ENCODE measurements around the gene CCDC148.

CCDC148 gene

GRCh38 chr2:158154596-158154995 is 302.0 kb downstream of the CCDC148 start:
- H3K4me3 ChIP-seq (ENCODE audit: low read length), result no peak overlapping the region
- no peaks in the 10 kb centered on the region for H3F3A ChIP-seq (ENCODE audit: control insufficient read depth, insufficient read depth)
- H4K20me1 ChIP-seq (ENCODE audit: control insufficient read depth, insufficient read depth, low read depth, low read length), result no peaks in the 10 kb centered on the region
- no peaks in the 10 kb centered on the region for H3K9me2 ChIP-seq (replicated peaks; ENCODE audit: control insufficient read depth, low read length)
- H3K27me3 ChIP-seq (ENCODE audit: control insufficient read depth, low read length), result no peaks in the 10 kb centered on the region; the same call in 1 of the 2 replicates
- H3K9me3 ChIP-seq (ENCODE audit: control insufficient read depth, insufficient read depth, low read length), result no peaks in the 10 kb centered on the region
- no peak overlapping the region for H3K27ac ChIP-seq (ENCODE audit: low read depth, low read length)
- no peak overlapping the region for H3K4me2 ChIP-seq (ENCODE audit: low read length)
- no peaks in the 10 kb centered on the region for H3K36me3 ChIP-seq (ENCODE audit: control insufficient read depth, low read length)
- no peak for TF ChIP-seq EZH2phosphoT487 (IDR thresholded peaks at IDR 0.05; ENCODE audit: borderline replicate concordance, low read length)
- no peak for TF ChIP-seq CTCF (IDR thresholded peaks at IDR 0.05; ENCODE audit: low read depth, low read length, poor library complexity, severe bottlenecking)
- no peaks in the 10 kb centered on the region for H3K79me2 ChIP-seq (ENCODE audit: control insufficient read depth, low read length)
- H3K4me1 ChIP-seq (ENCODE audit: control insufficient read depth, low read length), result no peaks in the 10 kb centered on the region

DNA sequence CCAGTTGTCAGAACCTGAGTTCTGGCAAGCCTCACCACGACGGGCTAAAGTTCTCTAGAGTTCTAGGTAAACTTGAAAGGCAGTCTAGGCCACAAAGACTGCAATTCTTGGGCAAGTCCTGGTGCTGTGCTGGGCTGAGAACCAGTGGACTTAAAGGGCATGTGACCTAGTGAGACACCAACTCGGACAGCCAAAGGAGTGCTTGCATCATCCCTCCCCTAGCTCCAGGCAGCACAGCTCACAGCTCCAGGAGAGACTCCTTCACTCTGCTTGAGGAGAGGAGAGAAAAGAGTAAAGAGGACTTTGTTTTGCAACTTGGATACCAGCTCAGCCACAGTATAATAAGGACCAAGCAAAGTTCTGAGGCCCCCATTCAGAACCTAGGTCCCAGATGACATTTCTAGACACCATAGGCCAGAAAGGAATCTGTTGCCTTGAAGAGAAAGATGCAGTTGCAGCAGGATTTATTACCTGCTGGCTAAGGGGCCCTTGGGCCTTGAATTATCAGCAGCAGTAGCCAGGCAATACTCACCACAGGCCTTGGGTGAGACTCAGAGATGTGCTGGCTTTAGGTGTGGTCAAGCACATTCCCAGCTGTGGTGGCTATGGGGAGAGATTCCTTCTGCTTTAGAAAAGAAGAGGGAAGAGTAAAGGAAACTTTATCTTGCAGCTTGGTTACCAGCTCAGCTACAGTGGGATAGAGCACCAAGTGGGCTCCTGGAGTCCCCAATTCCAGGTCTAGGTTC is 303.1 kb downstream of the CCDC148 start:
- H3K36me3 ChIP-seq (ENCODE audit: control insufficient read depth, low read length), result no peaks in the 10 kb centered on the region
- no peak overlapping the region for H3K4me3 ChIP-seq (ENCODE audit: low read length)
- H3K9me3 ChIP-seq (ENCODE audit: control insufficient read depth, insufficient read depth, low read length), result no peaks in the 10 kb centered on the region
- no peaks in the 10 kb centered on the region for H3K9me2 ChIP-seq (replicated peaks; ENCODE audit: control insufficient read depth, low read length)
- H4K20me1 ChIP-seq (ENCODE audit: control insufficient read depth, insufficient read depth, low read depth, low read length), result no peaks in the 10 kb centered on the region
- no peak overlapping the region for H3K4me2 ChIP-seq (ENCODE audit: low read length)
- H3F3A ChIP-seq (ENCODE audit: control insufficient read depth, insufficient read depth), result no peaks in the 10 kb centered on the region
- H3K4me1 ChIP-seq (ENCODE audit: control insufficient read depth, low read length), result no peaks in the 10 kb centered on the region
- TF ChIP-seq EZH2phosphoT487 (IDR thresholded peaks at IDR 0.05; ENCODE audit: borderline replicate concordance, low read length), result no peak
- no peak for TF ChIP-seq CTCF (IDR thresholded peaks at IDR 0.05; ENCODE audit: low read depth, low read length, poor library complexity, severe bottlenecking)
- no peak overlapping the region for H3K27ac ChIP-seq (ENCODE audit: low read depth, low read length)
- no peaks in the 10 kb centered on the region for H3K79me2 ChIP-seq (ENCODE audit: control insufficient read depth, low read length)
- H3K27me3 ChIP-seq (ENCODE audit: control insufficient read depth, low read length), result no peaks in the 10 kb centered on the region

- Histone ChIP-seq H3K4me1 (ENCODE audit: control insufficient read depth, low read length) (no peaks in the 10 kb centered on the region), H3K79me2 (ENCODE audit: control insufficient read depth, low read length) (no peaks in the 10 kb centered on the region), H3K27me3 (ENCODE audit: control insufficient read depth, low read length) (no peaks in the 10 kb centered on the region), H3K9me2 (replicated peaks; ENCODE audit: control insufficient read depth, low read length) (no peaks in the 10 kb centered on the region), H3F3A (ENCODE audit: control insufficient read depth, insufficient read depth) (no peaks in the 10 kb centered on the region), H3K4me3 (ENCODE audit: low read length) (no peak overlapping the region), H3K27ac (ENCODE audit: low read depth, low read length) (no peak overlapping the region), H3K9me3 (ENCODE audit: control insufficient read depth, insufficient read depth, low read length) (no peaks in the 10 kb centered on the region), H3K4me2 (ENCODE audit: low read length) (no peak overlapping the region), H4K20me1 (ENCODE audit: control insufficient read depth, insufficient read depth, low read depth, low read length) (no peaks in the 10 kb centered on the region), H3K36me3 (ENCODE audit: control insufficient read depth, low read length) (no peaks in the 10 kb centered on the region)
- TF ChIP-seq EZH2phosphoT487 (IDR thresholded peaks at IDR 0.05; ENCODE audit: borderline replicate concordance, low read length) (no peak), CTCF (IDR thresholded peaks at IDR 0.05; ENCODE audit: low read depth, low read length, poor library complexity, severe bottlenecking) (no peak)
Observed at GRCh38 chr2:158144914-158145625, 311.5 kb downstream of the CCDC148 start.
